Measurements from ENCODE around the gene SLC35A2.

Gene SLC35A2

GRCh38 chrX:48911412-48912182 is at the start of gene SLC35A2:
SLC35A2 (minus strand) TSS chrX:48911646; CDS start chrX:48911636, 10 bp downstream.
- DNase-seq (ENCODE audit: low read depth): peak; percentile 77

- no peak for DNase-seq (ENCODE audit: low read depth)
Observed at GRCh38 chrX:48960291-48960690, 48.8 kb upstream of the SLC35A2 start.

GRCh38 chrX:48958635-48959094 is 47.2 kb upstream of the SLC35A2 start:
- no peak for DNase-seq (ENCODE audit: low read depth)

- DNase-seq (ENCODE audit: low read depth): peak; percentile 85
Observed at GRCh38 chrX:48957827-48958634, 46.6 kb upstream of the SLC35A2 start.

- DNase-seq (ENCODE audit: low read depth): peak; percentile 62
Observed at GRCh38 chrX:48957477-48957826, 46.0 kb upstream of the SLC35A2 start, which contains the start of gene OTUD5. OTUD5 (minus strand) TSS chrX:48957607; CDS start chrX:48957570, 37 bp downstream.

- DNase-seq (ENCODE audit: low read depth): peak; percentile 35
Observed at GRCh38 chrX:48956728-48957414, 45.4 kb upstream of the SLC35A2 start.

- no peak for DNase-seq (ENCODE audit: low read depth)
Observed at GRCh38 chrX:48948589-48948988, 37.1 kb upstream of the SLC35A2 start.

GRCh38 chrX:48945517-48946348 is 34.3 kb upstream of the SLC35A2 start:
- DNase-seq (ENCODE audit: low read depth): no peak

- DNase-seq (ENCODE audit: low read depth): no peak
Observed at GRCh38 chrX:48942895-48943294, 31.4 kb upstream of the SLC35A2 start.

GRCh38 chrX:48940404-48940955 is 29.0 kb upstream of the SLC35A2 start:
- DNase-seq (ENCODE audit: low read depth): no peak

GRCh38 chrX:48939524-48940228 is 28.2 kb upstream of the SLC35A2 start:
- DNase-seq (ENCODE audit: low read depth): no peak

- DNase-seq (ENCODE audit: low read depth): peak; percentile 61
Observed at GRCh38 chrX:48938721-48939425, 27.4 kb upstream of the SLC35A2 start.

- DNase-seq (ENCODE audit: low read depth): peak; percentile 91
Observed at GRCh38 chrX:48937054-48937907, 25.8 kb upstream of the SLC35A2 start.

GRCh38 chrX:48936429-48937053 is 25.1 kb upstream of the SLC35A2 start:
- no peak for DNase-seq (ENCODE audit: low read depth)

- no peak for DNase-seq (ENCODE audit: low read depth)
Observed at GRCh38 chrX:48935301-48935670, 23.8 kb upstream of the SLC35A2 start.

GRCh38 chrX:48934581-48935300 is 23.3 kb upstream of the SLC35A2 start:
- no peak for DNase-seq (ENCODE audit: low read depth)

GRCh38 chrX:48933757-48934156 is 22.3 kb upstream of the SLC35A2 start:
- no peak for DNase-seq (ENCODE audit: low read depth)

Measured in activated gamma-delta T cell treated with anti-CD3 and anti-CD28 coated beads, Interleukin-2, amount 50 U/mL, for 16 hours (primary cell).